ENCODE measurements around the gene ZFP36L1. TPM values are rescaled to one million over a fixed set of nuclear protein-coding genes. Genes with fewer than 3 reads are reported as not detected.
A peak's percentile ranks its signal among the peaks of the same experiment; 100 is the strongest.

Gene ZFP36L1
- total and polyA plus RNA-seq, 2 of the 13 experiments (the other 11 are each of a cell fraction or from before 2014, with no cell fraction given), result 7.4 to 10.2 TPM

DNA sequence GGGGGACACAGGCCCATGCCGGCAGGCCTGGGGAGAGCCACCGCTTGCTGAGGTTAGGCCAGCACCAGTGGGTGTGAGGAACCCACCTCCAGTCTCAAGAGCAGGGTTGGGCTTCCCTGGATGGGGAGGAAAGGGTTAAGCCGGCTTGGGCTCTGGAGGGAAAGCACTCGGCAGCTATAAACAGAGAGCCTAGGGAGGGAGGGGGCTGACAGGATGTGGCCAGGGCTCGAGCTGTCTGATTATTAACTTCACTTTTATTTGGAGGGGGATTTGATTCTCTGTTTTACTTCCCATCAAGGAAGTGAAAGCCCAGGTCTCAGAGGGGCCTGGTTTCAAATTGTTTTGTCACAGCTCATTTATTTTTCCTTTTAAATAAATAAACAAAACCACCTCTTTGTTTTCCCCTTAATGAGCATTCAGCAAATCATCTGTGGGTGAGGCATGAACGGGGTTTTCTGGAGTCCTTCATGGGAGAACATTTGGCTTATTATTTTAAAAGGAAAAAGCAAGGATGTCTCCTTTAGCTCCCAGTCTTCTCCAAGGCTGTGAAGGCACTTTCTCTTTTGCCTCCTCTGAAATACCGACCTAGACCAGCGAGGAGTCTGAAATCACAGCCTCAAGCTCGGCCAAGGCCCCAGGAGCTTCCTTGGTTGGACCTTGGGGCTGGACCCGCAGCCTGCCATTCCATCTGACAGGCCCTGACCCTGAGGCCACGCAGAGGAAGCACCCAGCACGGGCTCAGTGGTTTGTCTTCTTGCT, 21.9 kb upstream of the ZFP36L1 start (continued):
- TF ChIP-seq TEAD2 (CRISPR knock-in tag; IDR thresholded peaks at IDR 0.05) (no peak), NFE2 (CRISPR knock-in tag; IDR thresholded peaks at IDR 0.05) (no peak), ZBTB1 (CRISPR knock-in tag; IDR thresholded peaks at IDR 0.05; ENCODE audit: borderline replicate concordance) (no peak), GPN1 (CRISPR knock-in tag; IDR thresholded peaks at IDR 0.05; ENCODE audit: borderline replicate concordance) (no peak), ZNF224 (CRISPR knock-in tag; IDR thresholded peaks at IDR 0.05) (no peak), NCOR1 (IDR thresholded peaks at IDR 0.05; ENCODE audit: borderline replicate concordance, low read length) (no peak), EP300 (IDR thresholded peaks at IDR 0.05; ENCODE audit: low read depth in 2 of 2, low read length in 2 of 2) (peak in 1 of 2 experiments; percentile 40; a peak in 1 of 4 replicates), EP300 (CRISPR knock-in tag; IDR thresholded peaks at IDR 0.05; ENCODE audit: borderline replicate concordance) (no peak), FOXC1 (CRISPR knock-in tag; IDR thresholded peaks at IDR 0.05; ENCODE audit: borderline replicate concordance) (no peak), TEAD3 (CRISPR knock-in tag; optimal IDR thresholded peaks at IDR 0.05; ENCODE audit: borderline replicate concordance) (peak; percentile 56), HNRNPLL (IDR thresholded peaks at IDR 0.05; ENCODE audit: low read depth, low read length, poor library complexity, severe bottlenecking) (no peak), KLF6 (CRISPR knock-in tag; IDR thresholded peaks at IDR 0.05) (no peak), ZBTB40 (IDR thresholded peaks at IDR 0.05) (no peak), ZBTB40 (CRISPR knock-in tag; IDR thresholded peaks at IDR 0.05) (no peak; the same call in 1 of the 2 replicates), AGO2 (optimal IDR thresholded peaks at IDR 0.05; ENCODE audit: low read depth, low read length) (no peak), JDP2 (CRISPR knock-in tag; IDR thresholded peaks at IDR 0.05; ENCODE audit: borderline replicate concordance) (no peak), HOXA5 (CRISPR knock-in tag; IDR thresholded peaks at IDR 0.05) (no peak), SOX6 (IDR thresholded peaks at IDR 0.05) (no peak), SOX6 (CRISPR knock-in tag; IDR thresholded peaks at IDR 0.05) (peak; percentile 33; the same call in 1 of the 2 replicates)
- TF ChIP-seq, protein P1, sequence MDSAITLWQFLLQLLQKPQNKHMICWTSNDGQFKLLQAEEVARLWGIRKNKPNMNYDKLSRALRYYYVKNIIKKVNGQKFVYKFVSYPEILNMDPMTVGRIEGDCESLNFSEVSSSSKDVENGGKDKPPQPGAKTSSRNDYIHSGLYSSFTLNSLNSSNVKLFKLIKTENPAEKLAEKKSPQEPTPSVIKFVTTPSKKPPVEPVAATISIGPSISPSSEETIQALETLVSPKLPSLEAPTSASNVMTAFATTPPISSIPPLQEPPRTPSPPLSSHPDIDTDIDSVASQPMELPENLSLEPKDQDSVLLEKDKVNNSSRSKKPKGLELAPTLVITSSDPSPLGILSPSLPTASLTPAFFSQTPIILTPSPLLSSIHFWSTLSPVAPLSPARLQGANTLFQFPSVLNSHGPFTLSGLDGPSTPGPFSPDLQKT (CRISPR knock-in tag; IDR thresholded peaks at IDR 0.05; ENCODE audit: borderline replicate concordance), result no peak

Data from HepG2 (cell line).